ENCODE measurements around the gene PRSS3.
"Not testable (repeated sequence)": the region's sequence is repeated elsewhere in the genome, so short reads cannot be mapped to it uniquely, and the experiment has no call there.

Gene PRSS3

DNA sequence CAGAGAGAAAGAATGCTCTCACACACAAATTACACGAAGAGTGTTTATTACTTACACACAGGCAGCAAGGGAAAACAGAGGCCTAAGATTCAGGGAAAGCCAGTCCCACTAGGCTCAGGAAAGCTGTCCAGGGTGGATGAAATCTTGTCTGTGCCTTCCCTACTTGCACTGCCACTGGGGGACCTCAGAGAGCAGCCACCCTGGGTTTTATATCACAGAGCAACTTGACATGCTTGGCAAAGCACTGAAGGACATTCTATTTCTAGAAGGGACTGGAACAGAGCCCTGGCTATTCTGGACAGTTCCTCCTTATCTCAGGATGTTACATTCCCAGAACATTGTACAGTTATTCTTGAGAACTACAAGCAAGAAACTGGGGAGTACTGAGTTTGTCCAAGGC, 7.5 kb upstream of the PRSS3 start:
- DNase-seq = no peak

DNA sequence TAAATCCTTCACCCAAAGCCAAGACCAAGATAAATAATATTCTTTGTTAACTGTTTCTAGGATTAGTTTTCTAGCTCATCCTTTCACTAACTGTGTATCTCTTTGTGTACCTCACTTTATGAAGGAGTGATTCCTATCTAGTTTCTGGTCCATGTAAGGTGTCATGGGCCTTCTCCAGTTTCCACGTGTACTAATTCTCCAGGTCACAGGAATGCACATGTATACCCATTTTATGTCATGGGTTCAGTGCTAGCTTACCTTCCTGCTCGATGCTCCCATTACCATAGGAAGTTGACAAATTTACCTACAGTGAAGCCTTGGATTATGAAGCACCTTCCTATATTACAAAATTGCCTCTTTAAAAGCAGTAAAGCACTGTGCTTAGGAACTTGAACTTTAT, 5.9 kb upstream of the PRSS3 start:
- DNase-seq = not testable (repeated sequence)

DNA sequence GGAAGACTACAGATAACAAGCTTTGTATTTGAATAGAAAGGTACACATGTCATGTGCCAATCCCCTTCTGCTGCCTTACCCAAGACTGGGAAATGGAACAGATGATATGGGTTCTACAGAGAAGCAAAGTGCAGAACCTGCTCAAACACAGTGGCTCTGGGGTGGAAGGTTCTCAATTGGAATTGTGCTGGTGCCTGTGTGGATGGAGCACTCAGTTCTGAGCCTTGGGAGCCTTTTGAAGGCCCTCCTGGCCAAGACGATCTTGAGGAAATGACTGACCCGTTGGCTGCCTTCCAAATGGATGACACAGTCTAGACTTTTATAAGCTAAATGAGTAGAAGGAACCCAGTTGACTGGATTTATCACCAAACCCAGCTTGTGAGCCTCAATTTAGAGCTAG, 4.2 kb upstream of the PRSS3 start:
- DNase-seq = no peak

- DNase-seq = not testable (repeated sequence)
Measured at GRCh38 chr9:33793496-33793895, 1.9 kb upstream of the PRSS3 start.

- no peak for DNase-seq
Measured at GRCh38 chr9:33794560-33794959, 801 bp upstream of the PRSS3 start.

- no peak for DNase-seq
Measured at GRCh38 chr9:33795819-33796218, 458 bp downstream of the PRSS3 start.

DNA sequence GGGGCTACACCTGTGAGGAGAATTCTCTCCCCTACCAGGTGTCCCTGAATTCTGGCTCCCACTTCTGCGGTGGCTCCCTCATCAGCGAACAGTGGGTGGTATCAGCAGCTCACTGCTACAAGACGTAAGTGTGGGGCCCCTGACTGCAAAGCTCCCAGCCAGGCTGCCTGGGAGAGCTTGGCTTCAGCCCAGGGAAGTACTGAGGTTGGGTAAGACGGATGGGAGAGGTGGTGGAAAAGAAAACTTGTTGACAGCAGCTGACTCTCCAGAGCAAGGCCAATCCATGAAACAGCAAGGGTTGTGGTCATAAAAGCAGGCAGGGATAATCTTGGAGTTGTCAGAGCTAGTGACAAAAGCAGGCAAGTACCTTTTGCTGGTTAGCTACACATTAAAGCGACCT, 1.3 kb downstream of the PRSS3 start:
- DNase-seq = not testable (repeated sequence)

DNA sequence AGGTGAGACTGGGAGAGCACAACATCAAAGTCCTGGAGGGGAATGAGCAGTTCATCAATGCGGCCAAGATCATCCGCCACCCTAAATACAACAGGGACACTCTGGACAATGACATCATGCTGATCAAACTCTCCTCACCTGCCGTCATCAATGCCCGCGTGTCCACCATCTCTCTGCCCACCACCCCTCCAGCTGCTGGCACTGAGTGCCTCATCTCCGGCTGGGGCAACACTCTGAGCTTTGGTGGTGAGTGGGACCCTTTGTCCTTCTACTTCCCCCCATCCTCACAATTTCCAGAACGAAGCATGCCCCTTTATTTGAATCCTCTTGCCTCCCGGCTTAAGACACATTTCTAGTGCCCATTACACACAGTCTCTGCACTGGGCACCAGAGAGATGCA, 2.5 kb downstream of the PRSS3 start:
- DNase-seq = no peak

DNA sequence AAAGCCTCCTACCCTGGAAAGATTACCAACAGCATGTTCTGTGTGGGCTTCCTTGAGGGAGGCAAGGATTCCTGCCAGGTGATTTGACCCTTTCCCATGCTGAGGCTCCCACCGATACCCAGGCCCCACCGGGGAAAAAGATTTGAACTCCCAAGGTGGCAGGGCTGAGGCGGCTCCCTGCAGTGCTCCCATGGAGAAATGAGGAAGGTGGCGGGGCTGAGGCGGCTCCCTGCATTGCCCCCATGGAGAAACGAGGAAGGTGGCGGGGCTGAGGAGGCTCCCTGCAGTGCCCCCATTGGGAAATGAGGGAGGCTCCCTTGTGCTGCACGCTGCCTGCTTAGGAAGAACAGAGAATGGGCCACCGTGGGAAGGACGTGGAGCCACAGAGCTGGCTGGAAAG, 3.2 kb downstream of the PRSS3 start:
- DNase-seq = no peak

- no peak for DNase-seq
Measured at GRCh38 chr9:33799928-33800704, 4.8 kb downstream of the PRSS3 start.

- DNase-seq = no peak
Measured at GRCh38 chr9:33800886-33801285, 5.5 kb downstream of the PRSS3 start.

- not testable (repeated sequence) for DNase-seq
Measured at GRCh38 chr9:33801943-33802500, 6.7 kb downstream of the PRSS3 start.

DNA sequence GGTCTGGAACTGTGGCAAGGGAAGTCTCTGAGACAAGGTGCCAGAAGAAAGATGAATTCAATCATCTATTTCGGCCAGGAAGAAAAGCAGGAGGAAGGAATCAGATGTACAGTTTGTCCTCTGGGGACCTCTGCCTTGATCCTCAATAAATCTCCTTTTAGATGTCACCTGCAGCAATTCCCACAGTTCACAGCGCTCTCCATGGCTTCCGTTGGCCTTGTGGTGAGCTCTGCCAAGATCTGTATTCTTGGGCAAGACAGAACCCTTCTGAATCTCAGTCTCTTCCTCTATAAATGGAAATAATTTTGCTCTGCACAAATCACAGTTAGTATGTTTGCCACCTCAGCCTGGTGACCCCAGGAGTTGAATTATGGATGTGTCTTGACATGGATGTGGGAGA, 8.8 kb downstream of the PRSS3 start:
- DNase-seq = not testable (repeated sequence)

DNA sequence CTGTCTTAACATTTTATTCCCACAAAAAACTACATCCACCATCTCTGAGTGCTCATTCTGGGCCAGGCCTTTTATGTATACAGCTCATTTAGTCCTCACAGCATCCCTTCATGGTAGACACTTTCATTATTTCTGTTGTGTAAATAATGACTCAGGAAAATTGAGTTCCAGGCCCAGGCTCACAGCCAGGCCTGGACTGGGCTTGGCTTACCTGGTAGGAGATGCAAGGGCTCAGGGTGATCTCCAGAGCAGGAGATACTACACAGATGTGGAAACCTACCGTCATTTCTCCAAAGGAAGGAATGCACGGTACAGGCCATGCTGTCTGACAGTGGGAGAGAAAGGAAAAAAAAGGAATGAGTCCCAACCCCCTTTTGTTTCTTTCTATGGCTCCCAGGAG, 11.8 kb downstream of the PRSS3 start:
- DNase-seq = not testable (repeated sequence)

- DNase-seq = not testable (repeated sequence)
Measured at GRCh38 chr9:33808979-33809322, 13.6 kb downstream of the PRSS3 start.

DNA sequence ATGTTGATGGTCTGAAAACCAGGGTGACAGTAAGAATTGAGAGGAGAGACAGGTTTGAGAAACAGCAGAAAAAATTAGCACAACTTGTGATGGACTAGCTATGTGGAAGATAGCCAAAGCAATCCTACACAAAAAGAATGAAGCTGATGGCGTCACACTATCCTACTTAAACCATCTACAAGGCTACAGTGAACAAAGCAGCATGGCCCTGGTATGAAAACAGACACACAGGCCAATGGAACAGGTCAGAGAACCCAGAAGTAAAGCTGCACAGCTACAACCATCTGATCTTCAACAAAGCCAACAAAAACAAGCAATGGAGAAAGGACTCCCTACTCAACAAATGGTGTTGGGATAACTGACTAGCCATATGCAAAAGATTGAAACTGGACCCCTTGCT, 14.1 kb downstream of the PRSS3 start:
- DNase-seq = no peak

- DNase-seq = no peak
Measured at GRCh38 chr9:33813712-33814641, 18.6 kb downstream of the PRSS3 start.

GRCh38 chr9:33815781-33816180, 20.4 kb downstream of the PRSS3 start:
- DNase-seq = no peak

- DNase-seq = peak; percentile 95
Measured at GRCh38 chr9:33816327-33817252, 21.2 kb downstream of the PRSS3 start, which contains the start of gene UBE2R2. TSS of gene UBE2R2 (plus strand) at chr9:33817160. CDS start at chr9:33817758, 598 bp downstream.

DNA sequence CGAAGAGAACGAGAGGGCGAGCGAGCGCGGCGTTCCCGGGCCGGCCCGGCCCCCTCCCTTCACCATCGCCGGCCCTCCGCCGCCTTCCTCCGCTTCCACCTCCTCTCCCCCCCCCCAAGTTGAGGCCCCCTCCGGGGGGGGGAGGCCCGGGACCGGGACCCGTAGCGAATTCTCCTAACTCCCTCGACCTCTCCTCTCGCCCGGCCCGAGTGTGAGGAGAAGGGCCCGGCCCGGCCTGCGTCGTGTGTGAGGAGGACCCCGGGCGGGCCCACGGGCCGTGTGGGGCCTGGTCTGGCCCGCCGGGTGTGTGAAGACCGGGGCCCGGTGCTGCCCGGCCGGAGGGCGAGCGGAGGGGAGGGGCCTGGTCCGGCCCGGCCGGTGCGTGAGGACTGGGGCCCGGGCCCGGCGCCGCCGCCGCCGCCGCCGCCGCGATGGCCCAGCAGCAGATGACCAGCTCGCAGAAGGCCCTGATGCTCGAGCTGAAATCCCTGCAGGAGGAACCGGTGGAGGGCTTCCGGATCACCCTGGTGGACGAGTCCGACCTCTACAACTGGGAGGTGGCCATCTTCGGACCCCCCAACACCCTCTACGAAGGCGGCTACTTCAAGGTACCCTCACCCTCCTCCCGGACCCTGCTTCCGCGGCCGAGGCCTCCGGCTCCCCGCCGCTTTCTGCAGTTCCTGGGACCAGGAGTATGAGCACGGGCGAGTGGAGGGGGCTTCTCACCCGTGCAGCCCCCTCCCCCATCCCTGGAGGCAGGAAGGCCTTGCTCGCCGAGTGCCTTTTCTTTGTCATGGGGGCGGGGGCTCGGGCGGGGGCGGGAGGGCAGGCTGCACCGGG, 22.2 kb downstream of the PRSS3 start:
- peak; percentile 82 for DNase-seq

GRCh38 chr9:33818167-33818846, 22.9 kb downstream of the PRSS3 start:
- peak; percentile 55 for DNase-seq

All from activated CD8-positive, alpha-beta memory T cell treated with anti-CD3 and anti-CD28 coated beads for 24 hours (primary cell).